GM18520 (cell line): ENCODE measurements around the gene ALKBH3.

ENCODE experiments used
- ATAC-seq: cut with Tn5 transposase; IDR thresholded peaks from one replicate; pipeline ENCODE4 v1.9.1; 2021; ENCODE audit not compliant: unreplicated experiment

Gene ALKBH3

DNA sequence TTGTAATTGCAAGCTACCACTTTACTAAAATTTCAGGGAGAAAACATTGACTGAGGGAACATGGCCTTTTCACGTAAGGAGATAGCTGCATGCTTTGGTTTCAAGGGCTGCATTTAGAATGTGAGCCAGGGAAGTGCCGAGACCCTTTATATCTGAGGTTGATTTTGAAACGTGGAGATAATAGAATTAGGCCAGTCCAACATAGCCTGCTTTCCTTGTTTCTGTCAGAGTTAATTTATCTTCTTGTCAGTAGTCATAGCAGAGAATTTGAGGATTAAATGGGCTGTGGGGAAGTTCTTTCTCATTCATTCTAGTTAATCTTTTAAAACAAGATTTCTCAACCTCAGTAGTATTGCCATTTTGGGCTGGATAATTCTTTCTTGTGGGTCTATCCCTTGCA, 12.2 kb downstream of the ALKBH3 start:
- no peak for ATAC-seq

GRCh38 chr11:43894546-43894945, 13.9 kb downstream of the ALKBH3 start:
- ATAC-seq = no peak

DNA sequence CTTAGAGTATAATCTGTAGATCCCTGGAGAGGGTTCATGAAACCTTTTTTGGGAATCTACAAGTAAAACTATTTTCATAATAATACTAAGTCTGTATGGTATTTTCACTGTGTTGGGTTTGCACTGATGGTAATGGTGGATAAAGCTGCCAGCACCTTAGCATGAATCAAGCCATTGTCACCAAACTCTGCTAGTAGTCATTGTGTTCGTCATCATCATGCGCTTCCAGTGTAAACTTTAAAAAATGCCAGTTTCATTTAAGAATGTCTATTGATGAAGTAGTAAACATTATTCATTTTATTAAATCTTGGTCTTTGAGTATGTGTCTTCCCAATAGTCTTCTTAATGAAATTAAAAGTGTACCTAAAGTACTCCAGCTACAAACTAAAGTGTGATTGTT, 15.0 kb downstream of the ALKBH3 start:
- no peak for ATAC-seq

GRCh38 chr11:43898574-43898973, 17.9 kb downstream of the ALKBH3 start:
- ATAC-seq = no peak

GRCh38 chr11:43899094-43899493, 18.5 kb downstream of the ALKBH3 start:
- no peak for ATAC-seq

GRCh38 chr11:43901551-43901950, 20.9 kb downstream of the ALKBH3 start:
- ATAC-seq = no peak

DNA sequence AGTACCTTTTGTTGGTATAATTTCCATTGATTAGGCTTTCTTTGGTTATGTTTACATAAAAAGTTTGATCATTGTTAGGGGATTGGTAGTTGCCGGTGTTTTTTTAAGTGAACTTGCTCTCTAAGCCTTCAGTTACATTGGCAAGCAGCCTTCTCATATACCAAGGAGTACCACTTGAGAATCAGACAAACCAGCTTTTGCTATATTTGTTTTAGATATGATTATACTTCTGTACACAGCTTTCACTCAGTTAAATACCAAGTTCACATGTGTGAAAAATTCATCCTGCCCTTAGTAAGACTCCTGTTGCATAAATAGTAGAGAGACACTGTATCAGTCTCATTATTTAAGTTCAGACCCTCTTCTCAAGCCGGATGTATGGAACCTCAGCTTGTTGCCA, 22.4 kb downstream of the ALKBH3 start:
- ATAC-seq = no peak

GRCh38 chr11:43903969-43904368, 23.3 kb downstream of the ALKBH3 start:
- no peak for ATAC-seq

DNA sequence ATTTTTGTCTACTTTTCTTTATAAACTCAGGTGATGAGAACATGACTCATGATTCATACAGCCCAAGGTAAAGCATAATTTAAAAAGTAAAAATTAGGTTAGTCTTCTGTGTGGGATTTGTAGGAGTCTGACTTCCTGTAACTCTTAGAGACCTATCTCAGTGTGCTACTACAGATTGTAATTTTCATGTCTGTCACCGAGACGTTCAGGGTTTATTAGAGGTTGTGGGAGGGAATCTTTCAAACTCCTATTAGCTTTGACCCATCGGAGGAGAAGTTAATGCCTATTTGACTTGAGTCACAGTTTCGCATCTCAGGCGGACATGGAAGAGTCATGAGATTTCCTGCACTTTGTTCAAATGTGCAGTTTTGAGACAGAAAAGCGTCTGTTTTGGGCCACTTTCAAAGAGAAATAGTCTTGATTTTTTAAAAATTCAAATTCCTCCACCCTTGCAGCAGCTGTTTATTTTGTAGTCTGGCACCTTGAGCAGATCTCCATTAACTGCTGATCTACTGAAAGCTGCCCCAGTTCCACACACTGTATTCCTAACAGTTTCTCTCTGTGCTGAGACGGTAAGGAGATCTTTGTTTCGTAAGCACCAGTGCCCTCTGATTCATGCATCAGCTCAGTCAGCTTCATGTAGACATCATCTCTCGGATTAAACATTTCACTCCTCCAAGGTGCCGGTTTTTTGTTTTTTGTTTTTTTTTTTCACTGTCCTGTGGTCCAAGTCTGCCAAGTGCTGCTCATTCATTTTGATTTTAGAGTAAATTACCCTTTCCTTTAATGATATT, 24.3 kb downstream of the ALKBH3 start:
- ATAC-seq = no peak

GRCh38 chr11:43905813-43906241, 25.2 kb downstream of the ALKBH3 start:
- ATAC-seq = no peak

- no peak for ATAC-seq
Measured at GRCh38 chr11:43907028-43907975, 26.7 kb downstream of the ALKBH3 start.

DNA sequence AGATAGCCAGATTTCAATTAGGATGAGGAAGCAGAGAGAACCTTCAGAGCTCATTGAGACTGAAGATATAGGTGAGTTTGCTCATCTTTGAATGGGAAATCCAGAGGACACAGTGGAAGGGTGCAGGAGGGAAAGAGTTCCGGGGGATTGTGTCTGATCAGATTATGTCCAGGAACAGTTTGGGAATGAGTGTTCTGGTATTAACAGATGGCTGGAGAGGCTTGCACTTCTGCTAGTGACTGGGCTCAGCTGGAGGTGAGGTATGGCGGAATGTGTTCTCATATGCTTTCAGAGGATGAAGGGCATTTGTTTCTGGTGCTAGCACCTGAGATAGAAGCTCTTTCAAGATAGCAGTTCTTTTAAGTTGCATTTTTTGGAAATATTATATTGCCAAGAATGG, 27.6 kb downstream of the ALKBH3 start:
- ATAC-seq = no peak

DNA sequence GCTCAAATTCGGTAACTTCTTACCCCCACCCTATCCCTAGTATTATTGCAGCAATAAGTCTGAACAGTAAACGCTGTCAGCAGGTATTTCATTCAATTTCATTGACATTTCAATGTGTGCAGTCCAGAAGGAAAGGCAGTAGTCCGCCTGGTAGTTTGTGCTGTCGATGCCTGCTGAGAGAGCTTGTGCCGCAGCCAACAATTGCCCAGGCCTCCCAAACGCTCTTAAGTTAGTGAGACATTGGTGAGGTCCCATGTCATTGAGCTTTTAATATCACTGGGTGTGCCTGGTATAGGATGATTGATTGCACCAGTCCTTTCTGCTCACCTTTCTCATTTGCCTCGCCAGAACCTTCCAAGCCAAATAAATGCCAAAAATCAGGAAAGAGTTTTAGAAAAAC, 28.1 kb downstream of the ALKBH3 start:
- ATAC-seq = no peak

DNA sequence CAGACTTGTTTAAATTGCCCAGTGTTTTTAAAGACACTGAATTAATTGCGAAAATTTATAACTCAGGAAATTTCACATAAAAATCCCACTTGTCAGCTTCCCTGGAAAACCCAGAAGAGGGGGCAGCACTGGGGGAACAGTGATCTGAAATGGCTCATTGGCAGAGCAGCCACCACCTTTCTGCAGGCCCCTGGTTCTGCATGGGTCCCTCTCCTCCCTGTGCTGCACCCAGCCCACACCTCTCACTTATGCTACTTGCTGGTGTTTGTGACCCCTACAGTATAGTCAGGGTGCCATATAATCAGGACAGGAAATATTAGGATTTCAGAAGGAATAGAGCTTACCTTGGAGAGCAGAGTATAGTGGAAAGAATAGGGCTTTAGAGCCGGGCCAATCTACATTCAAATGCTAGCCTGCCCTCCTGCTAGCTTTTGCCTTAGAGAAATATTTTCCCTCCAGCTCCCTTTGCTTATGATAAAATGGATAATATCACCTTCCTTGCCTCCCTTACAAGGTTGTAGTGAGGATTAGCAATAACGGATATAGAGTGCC, 33.3 kb downstream of the ALKBH3 start:
- ATAC-seq = no peak

GRCh38 chr11:43914466-43914865, 33.8 kb downstream of the ALKBH3 start:
- ATAC-seq = no peak

GRCh38 chr11:43916621-43917020, 36.0 kb downstream of the ALKBH3 start:
- no peak for ATAC-seq

GRCh38 chr11:43917851-43918250, 37.2 kb downstream of the ALKBH3 start:
- ATAC-seq = no peak

GRCh38 chr11:43918662-43919061, 38.0 kb downstream of the ALKBH3 start:
- ATAC-seq = no peak

GRCh38 chr11:43919852-43920597, 39.4 kb downstream of the ALKBH3 start:
- no peak for ATAC-seq

- ATAC-seq = peak; percentile 63
Measured at GRCh38 chr11:43920598-43921419, 40.2 kb downstream of the ALKBH3 start.
